GM18502 (cell line): ENCODE measurements around the gene BMAL1.

Source experiments
- ATAC-seq: cut with Tn5 transposase; IDR thresholded peaks from one replicate; pipeline ENCODE4 v1.9.1; 2021; ENCODE audit warnings: mild to moderate bottlenecking; ENCODE audit not compliant: unreplicated experiment, poor library complexity

BMAL1 gene

GRCh38 chr11:13336246-13336878 lies 58.8 kb downstream of the BMAL1 start:
- no peak for ATAC-seq

GRCh38 chr11:13338019-13338426 lies 60.4 kb downstream of the BMAL1 start:
- peak; percentile 41 for ATAC-seq

DNA sequence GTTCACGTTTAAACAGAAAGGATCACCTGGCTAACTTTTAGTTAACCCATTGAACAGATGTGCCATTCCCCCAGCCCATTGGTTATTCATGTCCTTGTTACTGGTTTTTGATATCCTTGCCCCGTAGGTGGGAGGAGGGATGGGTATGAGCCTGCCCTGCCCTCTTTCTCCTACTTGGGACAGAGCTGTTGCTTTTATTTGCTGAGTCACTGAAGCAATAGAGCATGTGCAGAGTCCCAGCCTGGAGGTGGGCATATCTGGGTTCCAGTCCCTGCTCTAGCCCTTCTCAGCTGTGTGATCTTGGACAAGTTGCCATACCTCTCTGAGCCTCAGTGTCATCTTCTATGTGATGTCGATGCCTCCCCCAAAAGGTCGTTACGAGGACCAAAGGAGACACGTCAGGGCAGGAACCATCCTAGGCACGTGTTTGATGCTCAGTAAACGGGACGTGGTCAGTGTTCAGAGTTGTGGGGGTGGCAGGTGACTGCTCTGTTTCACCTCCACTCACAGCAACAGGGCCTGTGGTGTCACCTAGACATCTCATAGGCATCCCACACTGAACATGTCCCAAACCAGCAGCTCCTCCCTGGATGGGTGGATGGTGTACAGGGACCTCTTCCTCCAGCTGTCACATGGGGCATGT lies 61.0 kb downstream of the BMAL1 start:
- peak; percentile 5 for ATAC-seq

GRCh38 chr11:13339195-13340153 lies 61.9 kb downstream of the BMAL1 start:
- peak; percentile 32 for ATAC-seq

GRCh38 chr11:13341026-13341425 lies 63.4 kb downstream of the BMAL1 start:
- ATAC-seq: no peak

DNA sequence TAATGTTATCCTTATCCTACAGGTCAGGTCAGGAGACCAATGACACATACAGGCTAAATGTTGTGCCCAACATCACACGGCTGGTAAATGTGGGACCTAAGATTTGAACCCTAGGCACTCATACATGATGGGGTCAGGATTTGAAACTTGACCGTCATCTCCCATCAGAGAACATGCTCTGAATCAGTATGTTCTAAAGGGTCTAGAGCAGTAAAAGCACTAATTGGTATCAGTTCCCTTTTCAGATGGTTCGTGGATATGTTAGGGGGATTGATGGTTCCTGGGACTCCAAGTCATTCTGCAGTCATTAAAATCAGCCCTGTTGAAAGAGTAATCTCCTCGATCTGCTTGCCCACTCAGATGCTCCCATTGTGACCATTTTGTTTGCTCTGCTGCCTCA lies 65.5 kb downstream of the BMAL1 start:
- no peak for ATAC-seq

DNA sequence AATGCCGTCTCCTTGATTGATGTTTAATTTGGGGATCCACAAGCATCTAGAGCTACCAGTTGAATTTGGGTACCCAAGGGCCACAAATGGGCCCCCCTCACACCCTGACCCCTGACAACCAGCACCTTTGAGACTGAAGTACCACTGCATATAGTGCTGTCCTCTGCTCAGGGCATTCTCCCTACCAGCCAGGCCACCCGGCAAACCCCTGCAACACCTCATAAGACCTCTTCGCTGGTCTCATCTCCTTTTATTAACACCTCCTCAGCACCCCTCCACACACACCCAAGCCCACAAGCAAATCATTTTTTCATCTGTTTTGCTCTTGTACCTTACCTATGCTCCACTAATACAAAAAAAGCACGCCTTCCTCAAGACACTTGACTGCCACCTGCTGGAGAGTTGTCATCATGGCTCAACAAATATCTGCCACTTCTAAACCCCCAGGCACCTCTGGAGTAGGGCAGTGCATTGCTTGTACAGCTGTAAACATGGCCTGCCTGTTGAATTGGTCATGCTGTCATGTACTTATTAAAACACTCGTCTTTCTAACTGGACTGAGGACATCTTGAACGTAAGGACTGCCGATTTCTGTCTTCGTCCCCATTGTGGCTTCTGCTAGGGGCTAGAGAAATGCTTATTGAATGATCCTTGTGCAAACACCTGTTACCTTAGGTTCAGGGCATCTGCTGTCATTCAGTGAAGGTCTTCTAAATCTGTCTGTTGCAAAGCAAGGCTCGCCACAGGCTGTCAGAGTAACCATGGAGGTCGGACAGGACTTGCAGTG lies 66.5 kb downstream of the BMAL1 start:
- ATAC-seq: peak; percentile 51

- ATAC-seq: no peak
Observed at GRCh38 chr11:13344818-13345217, 67.2 kb downstream of the BMAL1 start.

GRCh38 chr11:13346470-13346869 lies 68.9 kb downstream of the BMAL1 start:
- ATAC-seq: no peak

DNA sequence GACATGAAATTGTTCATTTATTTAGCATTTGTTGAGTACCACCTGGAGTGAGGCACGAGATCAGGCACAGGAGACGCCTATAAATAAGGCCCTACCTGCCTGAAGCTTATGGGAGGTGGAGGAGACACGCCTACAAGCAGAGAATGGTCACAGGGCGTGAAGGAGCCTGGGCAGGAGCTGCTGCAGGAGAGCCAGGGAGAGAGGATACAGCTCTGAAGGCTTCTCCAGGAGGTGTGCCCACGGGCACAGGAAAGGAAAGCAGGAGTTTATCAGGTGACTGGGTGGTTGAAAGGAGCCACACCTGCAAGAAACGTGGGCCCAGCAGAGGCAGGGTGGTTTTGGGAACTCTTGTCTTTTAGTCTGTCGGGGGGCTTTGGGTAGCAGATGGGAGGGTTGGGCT lies 70.3 kb downstream of the BMAL1 start:
- peak; percentile 1 for ATAC-seq

GRCh38 chr11:13348305-13348704 lies 70.7 kb downstream of the BMAL1 start:
- ATAC-seq: peak; percentile 44

DNA sequence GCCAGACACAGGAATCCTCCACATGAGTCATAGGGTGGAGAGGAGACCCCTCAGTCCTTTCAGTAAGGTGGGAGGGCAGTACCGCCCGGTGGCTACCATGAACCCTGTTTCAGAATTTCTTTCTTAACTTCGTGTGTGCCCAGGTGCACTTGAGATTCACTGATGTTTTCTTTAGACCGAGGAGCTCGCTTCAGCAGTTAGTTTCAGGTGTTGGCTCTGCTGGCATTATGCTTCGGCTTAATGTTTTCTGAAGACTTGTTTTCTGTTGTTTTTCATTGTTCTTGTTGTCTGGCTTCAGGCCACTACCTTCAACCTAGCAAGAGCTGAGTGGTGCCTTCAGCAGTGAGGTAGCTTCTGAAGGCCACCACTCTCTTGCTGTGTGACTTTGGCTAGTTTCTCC lies 71.5 kb downstream of the BMAL1 start:
- no peak for ATAC-seq

- no peak for ATAC-seq
Observed at GRCh38 chr11:13349581-13349980, 72.0 kb downstream of the BMAL1 start.

DNA sequence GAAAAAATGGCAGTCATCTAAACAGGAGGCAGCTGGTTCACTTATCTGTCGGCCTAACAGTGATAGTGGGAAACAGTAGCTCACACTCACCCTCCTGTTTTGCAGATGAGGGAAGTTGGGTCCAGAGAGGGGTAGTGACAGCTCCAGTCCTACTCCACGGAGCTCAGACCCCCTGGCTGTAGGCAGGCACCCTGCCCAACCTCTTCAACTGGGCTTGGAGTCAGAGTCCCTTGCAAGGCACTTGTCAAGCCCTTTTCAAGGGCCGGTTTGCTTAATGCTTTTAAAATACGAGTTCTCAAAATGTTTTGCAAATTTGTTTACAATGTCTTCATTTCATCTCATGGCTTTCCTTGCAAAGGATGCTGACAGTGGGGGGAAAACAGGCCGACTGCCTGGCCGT lies 75.1 kb downstream of the BMAL1 start:
- ATAC-seq: no peak

GRCh38 chr11:13354335-13354734 lies 76.7 kb downstream of the BMAL1 start:
- ATAC-seq: no peak

- no peak for ATAC-seq
Observed at GRCh38 chr11:13355191-13355590, 77.6 kb downstream of the BMAL1 start.

DNA sequence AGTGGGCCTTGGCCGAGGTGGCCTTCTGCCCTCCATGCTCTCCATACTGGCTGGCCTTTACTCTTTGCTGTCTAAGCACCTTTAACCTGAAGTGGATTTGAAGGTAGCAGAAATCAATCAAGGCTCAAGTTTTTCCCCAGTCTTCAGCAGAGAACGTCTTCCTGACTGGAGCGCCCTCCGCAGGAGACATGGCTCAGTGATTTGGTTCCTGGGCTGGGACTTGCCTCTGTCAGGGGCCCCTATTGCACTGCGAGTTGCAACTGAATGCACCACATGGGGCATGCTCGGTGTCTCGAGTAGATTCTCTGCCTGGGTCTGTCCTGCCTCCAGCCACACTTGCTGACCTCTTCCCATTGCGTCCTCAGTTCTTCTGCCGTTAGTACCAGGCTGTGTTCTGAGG lies 79.6 kb downstream of the BMAL1 start:
- ATAC-seq: no peak

GRCh38 chr11:13358596-13359270 lies 81.1 kb downstream of the BMAL1 start:
- no peak for ATAC-seq

- ATAC-seq: no peak
Observed at GRCh38 chr11:13362596-13363109, 85.1 kb downstream of the BMAL1 start.

DNA sequence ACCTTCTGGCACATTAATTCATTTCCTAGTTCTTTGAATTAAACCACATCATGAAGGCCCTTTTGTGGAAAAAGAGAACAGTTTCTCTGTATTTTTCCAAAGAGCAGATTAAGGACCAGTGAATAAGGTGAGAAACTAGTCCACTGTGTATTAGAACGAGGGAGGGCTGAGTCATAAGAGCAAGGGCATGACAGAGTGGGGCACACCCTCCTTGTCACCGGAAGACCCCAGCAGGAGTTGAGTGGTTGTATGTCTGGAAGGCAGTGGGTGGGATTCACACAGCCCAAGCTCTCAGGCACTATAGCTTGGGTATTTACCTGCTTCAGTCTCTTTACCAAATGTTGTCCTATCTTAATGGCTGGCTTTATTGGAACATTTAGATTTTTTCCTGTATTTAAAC lies 86.8 kb downstream of the BMAL1 start:
- no peak for ATAC-seq
